Measurements from ENCODE around the gene HAND1. TPM values are rescaled to one million over a fixed set of nuclear protein-coding genes. Genes with fewer than 3 reads are reported as not detected.

HAND1 gene
- total and polyA plus RNA-seq, 2 donors (not counting 1 experiment from before 2014, with no cell fraction given), result not detected

DNA sequence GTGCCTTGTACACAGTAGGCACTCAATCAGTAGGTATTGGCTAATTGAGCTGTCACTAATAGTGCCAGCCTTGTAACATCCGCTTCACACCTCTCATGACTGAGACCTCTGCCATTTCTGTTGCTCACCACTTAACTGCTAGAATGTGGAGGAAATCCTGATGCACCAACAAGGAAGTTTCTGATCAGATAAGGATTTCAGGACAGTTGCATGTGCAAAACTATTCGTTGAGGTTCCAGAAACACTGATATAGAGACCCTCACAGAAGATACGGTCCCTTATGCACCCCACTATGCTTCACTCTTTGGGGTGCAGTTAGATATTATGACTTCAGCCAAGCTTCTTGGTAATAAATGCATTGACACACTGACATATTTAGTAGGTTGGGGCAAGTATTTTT is 21.5 kb downstream of the HAND1 start:
- TF ChIP-seq, protein P1, sequence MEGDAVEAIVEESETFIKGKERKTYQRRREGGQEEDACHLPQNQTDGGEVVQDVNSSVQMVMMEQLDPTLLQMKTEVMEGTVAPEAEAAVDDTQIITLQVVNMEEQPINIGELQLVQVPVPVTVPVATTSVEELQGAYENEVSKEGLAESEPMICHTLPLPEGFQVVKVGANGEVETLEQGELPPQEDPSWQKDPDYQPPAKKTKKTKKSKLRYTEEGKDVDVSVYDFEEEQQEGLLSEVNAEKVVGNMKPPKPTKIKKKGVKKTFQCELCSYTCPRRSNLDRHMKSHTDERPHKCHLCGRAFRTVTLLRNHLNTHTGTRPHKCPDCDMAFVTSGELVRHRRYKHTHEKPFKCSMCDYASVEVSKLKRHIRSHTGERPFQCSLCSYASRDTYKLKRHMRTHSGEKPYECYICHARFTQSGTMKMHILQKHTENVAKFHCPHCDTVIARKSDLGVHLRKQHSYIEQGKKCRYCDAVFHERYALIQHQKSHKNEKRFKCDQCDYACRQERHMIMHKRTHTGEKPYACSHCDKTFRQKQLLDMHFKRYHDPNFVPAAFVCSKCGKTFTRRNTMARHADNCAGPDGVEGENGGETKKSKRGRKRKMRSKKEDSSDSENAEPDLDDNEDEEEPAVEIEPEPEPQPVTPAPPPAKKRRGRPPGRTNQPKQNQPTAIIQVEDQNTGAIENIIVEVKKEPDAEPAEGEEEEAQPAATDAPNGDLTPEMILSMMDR (IDR thresholded peaks at IDR 0.05), result no peak
- TF ChIP-seq EZH2 (IDR thresholded peaks at IDR 0.05; ENCODE audit: borderline replicate concordance, insufficient read depth, low read depth, low read length, poor library complexity, severe bottlenecking), result no peak
- no peaks in the 10 kb centered on the region for H3K9me3 Mint-ChIP-seq (ENCODE audit: insufficient read depth)
- no peaks in the 10 kb centered on the region for H3K4me1 ChIP-seq (ENCODE audit: control insufficient read depth in 2 of 2, insufficient read depth in 2 of 2, low read length in 2 of 2)
- H3K27ac Mint-ChIP-seq, result no peak overlapping the region
- no peaks in the 10 kb centered on the region for H3K27me3 Mint-ChIP-seq
- no peak overlapping the region for H3K4me3 Mint-ChIP-seq
- ChIA-PET CTCF (interaction anchor here (0.6 to 1.5 kb wide), 2 partner anchors 12 to 466 kb away, joined by 3 to 6 read pairs; no protein-coding TSS in a partner anchor), POLR2A (no interaction called here)
- H3K9ac ChIP-seq (ENCODE audit: low read length), result no peak overlapping the region
- H3K4me1 Mint-ChIP-seq, result peaks cover 5% of the 10 kb centered on the region
- no peak for DNase-seq
- no peak overlapping the region for H3K4me3 ChIP-seq (ENCODE audit: control extremely low read depth in 1 of 5, extremely low read depth in 1 of 5, insufficient read depth in 1 of 5, low read depth in 2 of 5, low read length in 4 of 5)
- H2AFZ ChIP-seq (ENCODE audit: insufficient read depth, low read depth, low read length, poor library complexity, severe bottlenecking), result no peak overlapping the region
- H4K20me1 ChIP-seq (ENCODE audit: control insufficient read depth, insufficient read depth, low read length, poor library complexity, severe bottlenecking), result no peaks in the 10 kb centered on the region
- no peaks in the 10 kb centered on the region for H3K79me2 ChIP-seq (ENCODE audit: control insufficient read depth, insufficient read depth, low read length)
- H3K27ac ChIP-seq (ENCODE audit: low read length in 2 of 2), result no peak overlapping the region
- H3K36me3 ChIP-seq (replicated peaks in 1 of 2; ENCODE audit: control extremely low read depth in 1 of 2, control insufficient read depth in 1 of 2, extremely low read depth in 1 of 2, insufficient read depth in 2 of 2, low read length in 1 of 2), result peaks cover 6 to 69% of the 10 kb centered on the region in 2 experiments
- no peaks in the 10 kb centered on the region for H3K9me3 ChIP-seq (ENCODE audit: control extremely low read depth in 1 of 3, control insufficient read depth in 2 of 3, insufficient read depth in 1 of 3, low read length in 2 of 3)
- WGBS (ENCODE audit: insufficient coverage), result 100% methylated on average over 1 of the region's 3 CpGs
- no peaks in the 10 kb centered on the region for H3K27me3 ChIP-seq (replicated peaks in 1 of 4; ENCODE audit: control extremely low read depth in 1 of 4, control insufficient read depth in 3 of 4, insufficient read depth in 4 of 4, low read length in 3 of 4)
- intact Hi-C loops (cut with micrococcal nuclease), result no loop called here
- no peak overlapping the region for H3K4me2 ChIP-seq (replicated peaks; ENCODE audit: low read depth, low read length, poor library complexity, severe bottlenecking)
- no peak for ATAC-seq (ENCODE audit: low read depth)

DNA sequence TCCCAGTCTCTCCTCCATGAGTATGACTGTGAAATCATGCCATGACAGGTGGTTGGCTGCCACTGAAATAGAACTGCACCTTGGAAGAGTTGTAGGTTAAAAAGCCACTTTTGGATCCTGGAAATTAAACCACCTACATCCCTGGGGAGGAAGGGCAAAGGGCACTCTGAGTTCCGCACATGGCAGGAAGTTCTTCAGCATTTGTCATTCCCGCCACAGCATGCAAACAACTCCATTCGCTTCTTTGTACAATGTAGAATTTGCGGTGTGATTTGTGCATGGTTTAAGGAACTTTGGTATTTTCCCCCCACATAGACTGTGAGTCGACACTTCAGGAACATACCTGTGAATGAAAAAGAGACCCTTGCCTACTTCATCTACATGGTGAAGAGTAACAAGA is 22.4 kb downstream of the HAND1 start:
- ATAC-seq (ENCODE audit: low read depth), result no peak
- CTCF ChIA-PET, result interaction anchor here (1.5 kb wide), 1 partner anchor 13 kb away, joined by 6 read pairs; no protein-coding TSS in a partner anchor

More for the DNA sequence above, 22.4 kb downstream of the HAND1 start:
- peaks cover under 1% of the 10 kb centered on the region for H3K4me1 Mint-ChIP-seq
- no peaks in the 10 kb centered on the region for H3K9me3 Mint-ChIP-seq (ENCODE audit: insufficient read depth)
- peaks cover 6 to 78% of the 10 kb centered on the region in 2 experiments for H3K36me3 ChIP-seq (replicated peaks in 1 of 2; ENCODE audit: control extremely low read depth in 1 of 2, control insufficient read depth in 1 of 2, extremely low read depth in 1 of 2, insufficient read depth in 2 of 2, low read length in 1 of 2)
- no peak overlapping the region for H2AFZ ChIP-seq (ENCODE audit: insufficient read depth, low read depth, low read length, poor library complexity, severe bottlenecking)
- H3K9me3 ChIP-seq (ENCODE audit: control extremely low read depth in 1 of 3, control insufficient read depth in 2 of 3, insufficient read depth in 1 of 3, low read length in 2 of 3), result no peaks in the 10 kb centered on the region
- no peaks in the 10 kb centered on the region for H3K27me3 Mint-ChIP-seq
- POLR2A ChIA-PET, result no interaction called here
- no peak overlapping the region for H3K27ac ChIP-seq (ENCODE audit: low read length in 2 of 2)
- no peak overlapping the region for H3K9ac ChIP-seq (ENCODE audit: low read length)
- H4K20me1 ChIP-seq (ENCODE audit: control insufficient read depth, insufficient read depth, low read length, poor library complexity, severe bottlenecking), result no peaks in the 10 kb centered on the region
- TF ChIP-seq, protein P1 (IDR thresholded peaks at IDR 0.05), result no peak
- no peak for TF ChIP-seq EZH2 (IDR thresholded peaks at IDR 0.05; ENCODE audit: borderline replicate concordance, insufficient read depth, low read depth, low read length, poor library complexity, severe bottlenecking)
- no peaks in the 10 kb centered on the region for H3K79me2 ChIP-seq (ENCODE audit: control insufficient read depth, insufficient read depth, low read length)
- no CpG with 5 or more reads among the region's 5 CpGs for WGBS (ENCODE audit: insufficient coverage)
- H3K4me3 Mint-ChIP-seq, result no peak overlapping the region
- no peaks in the 10 kb centered on the region for H3K27me3 ChIP-seq (replicated peaks in 1 of 4; ENCODE audit: control extremely low read depth in 1 of 4, control insufficient read depth in 3 of 4, insufficient read depth in 4 of 4, low read length in 3 of 4)
- H3K4me3 ChIP-seq (ENCODE audit: control extremely low read depth in 1 of 5, extremely low read depth in 1 of 5, insufficient read depth in 1 of 5, low read depth in 2 of 5, low read length in 4 of 5), result no peak overlapping the region
- no peak overlapping the region for H3K4me2 ChIP-seq (replicated peaks; ENCODE audit: low read depth, low read length, poor library complexity, severe bottlenecking)
- H3K27ac Mint-ChIP-seq, result no peak overlapping the region
- no peak for DNase-seq
- intact Hi-C loops (cut with micrococcal nuclease), result no loop called here
- H3K4me1 ChIP-seq (ENCODE audit: control insufficient read depth in 2 of 2, insufficient read depth in 2 of 2, low read length in 2 of 2), result no peaks in the 10 kb centered on the region
